Loucy (cell line): Measurements from ENCODE around the gene ZNF280B.

ENCODE experiments used
- CTCF ChIP-seq: fragments of 200-600 bp; sonication (generic); conservative IDR thresholded peaks from 2 replicates; pipeline ENCODE4 v1.5.1; 2014; ENCODE audit warnings: mild to moderate bottlenecking, antibody characterized with exemption, low read length
- EZH2phosphoT487 ChIP-seq: fragments of 200-600 bp; IDR thresholded peaks from 2 replicates; pipeline ENCODE4 v1.6.1; 2018; ENCODE audit warnings: antibody characterized with exemption, mild to moderate bottlenecking, moderate library complexity, borderline replicate concordance

DNA sequence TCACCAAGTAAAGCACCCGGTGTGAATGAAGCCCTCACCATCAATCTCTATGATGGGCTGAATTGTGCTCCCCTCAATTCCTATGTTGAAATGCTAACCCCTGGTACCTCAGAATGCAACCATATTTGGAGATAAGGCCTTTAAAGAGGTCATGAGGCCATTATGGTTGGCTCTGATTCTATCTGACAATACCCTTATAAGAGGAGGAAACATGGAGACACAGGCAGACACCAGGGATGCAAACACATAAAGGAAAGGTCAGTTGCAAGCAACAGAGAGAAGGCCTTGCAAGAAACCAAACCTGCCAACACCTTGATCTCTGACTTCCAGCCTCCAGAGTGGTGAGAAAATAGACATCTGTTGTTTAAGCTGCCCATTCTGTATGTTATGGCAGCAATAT is 24.9 kb upstream of the ZNF280B start:
- TF ChIP-seq CTCF: no peak
- TF ChIP-seq EZH2phosphoT487: no peak
